Stromal cell of bone marrow (primary cell): Measurements from ENCODE around the gene VSTM1.
"Not testable (repeated sequence)": the region's sequence is repeated elsewhere in the genome, so short reads cannot be mapped to it uniquely, and the experiment has no call there.

Experiments
- DNase-seq: peaks from one replicate; pipeline ENCODE4 v3.0.0-alpha.2; 2012; ENCODE audit warnings: low read depth

VSTM1 gene

GRCh38 chr19:54073829-54074228 is 10.1 kb upstream of the VSTM1 start:
- DNase-seq, result no peak

- no peak for DNase-seq
Observed at GRCh38 chr19:54069470-54069869, 5.8 kb upstream of the VSTM1 start.

DNA sequence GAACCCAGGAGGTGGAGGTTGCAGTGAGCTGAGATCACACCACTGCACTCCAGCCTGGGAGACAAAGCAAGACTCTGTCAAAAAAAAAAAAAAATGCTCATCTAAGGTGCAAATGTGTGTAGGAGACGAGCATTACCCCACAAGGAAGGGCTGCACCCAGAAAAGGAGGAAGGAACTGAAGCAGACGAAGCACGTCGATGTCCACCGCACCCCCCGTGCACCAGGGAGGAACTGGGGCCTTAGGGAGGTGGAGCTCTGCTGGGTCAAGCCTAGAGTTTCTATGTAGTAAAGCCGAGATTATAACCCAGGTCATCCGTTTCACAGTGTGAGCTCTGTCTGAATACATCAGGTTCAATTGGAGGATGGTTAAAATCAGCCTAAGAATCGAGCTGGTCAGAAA is 1.1 kb downstream of the VSTM1 start:
- no peak for DNase-seq

DNA sequence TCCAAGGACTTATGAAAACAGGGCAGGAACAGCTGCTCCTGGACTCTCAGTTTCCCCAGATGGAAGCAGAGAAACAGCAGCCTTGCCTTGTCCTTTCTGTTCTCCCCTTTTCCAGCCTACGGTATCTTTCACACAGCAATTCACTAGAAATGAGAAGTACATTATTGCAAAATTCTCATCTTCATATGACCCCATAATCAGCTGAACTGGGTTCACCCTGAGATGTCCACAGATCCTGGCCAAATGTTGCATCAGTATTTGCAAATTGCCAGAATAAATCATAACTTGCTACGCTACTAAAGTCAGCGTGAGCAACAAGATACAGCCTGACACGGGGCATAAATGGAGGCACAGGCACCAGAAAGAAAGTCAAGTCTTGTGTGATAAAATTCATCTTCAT is 16.1 kb downstream of the VSTM1 start:
- DNase-seq, result no peak

- DNase-seq, result no peak
Observed at GRCh38 chr19:54045771-54046170, 17.9 kb downstream of the VSTM1 start.

DNA sequence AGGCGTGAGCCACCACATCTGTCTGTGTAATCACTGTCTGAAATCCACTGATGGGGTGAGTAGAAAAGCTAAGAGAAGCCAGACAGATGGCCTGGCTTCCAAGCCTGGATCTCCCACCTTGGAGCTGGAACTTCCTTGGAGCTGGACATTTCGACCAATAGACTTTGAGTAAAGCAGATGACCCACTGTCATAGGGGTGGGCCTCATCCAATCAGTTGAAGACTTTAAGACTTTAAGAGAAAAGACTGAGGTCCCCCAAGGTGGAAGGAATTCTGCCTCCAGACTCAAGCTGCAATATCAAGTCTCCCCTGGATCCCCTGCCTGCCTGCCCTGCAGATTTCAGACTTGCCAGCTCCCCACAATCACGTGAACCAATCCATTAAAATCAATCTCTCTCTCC is 20.7 kb downstream of the VSTM1 start:
- no peak for DNase-seq

- DNase-seq, result no peak
Observed at GRCh38 chr19:54041969-54042606, 21.6 kb downstream of the VSTM1 start.

DNA sequence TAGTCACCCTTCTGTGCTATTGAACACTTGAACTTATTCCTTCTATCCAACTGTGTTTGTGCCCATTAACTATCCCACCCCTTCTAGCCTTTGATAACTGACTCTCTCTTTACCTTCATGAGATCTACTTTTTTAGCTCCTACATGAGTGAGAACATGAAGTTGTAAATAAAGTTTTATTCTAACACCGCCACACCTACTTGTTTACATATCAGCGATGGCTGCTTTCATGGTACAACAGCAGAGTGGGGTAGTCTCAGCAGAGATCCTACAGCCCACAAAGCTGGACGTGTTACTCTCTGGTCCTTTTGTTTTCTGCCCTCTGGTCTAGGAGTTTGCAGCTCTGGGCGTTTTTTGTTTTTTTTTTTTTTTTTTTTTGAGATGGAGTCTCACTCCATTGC is 23.7 kb downstream of the VSTM1 start:
- DNase-seq, result no peak

- not testable (repeated sequence) for DNase-seq
Observed at GRCh38 chr19:54036542-54036941, 27.2 kb downstream of the VSTM1 start.

- DNase-seq, result peak; percentile 90
Observed at GRCh38 chr19:54035215-54036178, 28.2 kb downstream of the VSTM1 start.

DNA sequence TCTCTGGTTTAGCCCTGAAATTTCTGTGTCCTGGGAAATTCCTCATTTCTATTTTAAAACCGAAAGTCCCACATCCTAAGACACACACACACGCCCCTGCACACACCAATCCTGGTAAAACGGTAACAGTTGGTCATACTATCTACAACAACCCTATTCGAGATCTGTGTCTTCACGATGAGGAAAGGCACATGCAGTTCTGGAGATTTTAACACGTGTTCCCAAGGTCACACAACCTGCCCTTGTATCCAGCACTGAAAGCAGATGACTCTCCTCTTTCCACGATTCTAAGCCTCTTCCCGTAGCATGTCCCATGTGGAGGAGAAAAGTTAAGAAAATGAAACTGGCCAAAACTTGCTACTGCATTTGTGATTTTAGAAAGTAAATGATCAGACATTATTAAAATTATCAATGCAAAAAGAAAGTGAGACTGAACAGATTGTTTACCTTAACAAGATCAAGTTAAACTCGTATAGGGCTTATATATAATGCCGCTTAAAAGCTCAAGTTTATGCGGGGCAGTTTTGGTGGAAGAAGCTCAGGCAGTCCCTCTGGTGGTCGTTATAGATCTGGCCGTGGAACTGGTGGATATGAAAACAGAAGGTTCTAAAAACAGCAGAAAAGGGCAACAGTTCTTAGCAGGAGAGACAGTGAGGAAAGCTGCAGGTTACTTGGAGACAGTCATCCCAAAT is 32.7 kb downstream of the VSTM1 start:
- DNase-seq, result peak; percentile 17

DNA sequence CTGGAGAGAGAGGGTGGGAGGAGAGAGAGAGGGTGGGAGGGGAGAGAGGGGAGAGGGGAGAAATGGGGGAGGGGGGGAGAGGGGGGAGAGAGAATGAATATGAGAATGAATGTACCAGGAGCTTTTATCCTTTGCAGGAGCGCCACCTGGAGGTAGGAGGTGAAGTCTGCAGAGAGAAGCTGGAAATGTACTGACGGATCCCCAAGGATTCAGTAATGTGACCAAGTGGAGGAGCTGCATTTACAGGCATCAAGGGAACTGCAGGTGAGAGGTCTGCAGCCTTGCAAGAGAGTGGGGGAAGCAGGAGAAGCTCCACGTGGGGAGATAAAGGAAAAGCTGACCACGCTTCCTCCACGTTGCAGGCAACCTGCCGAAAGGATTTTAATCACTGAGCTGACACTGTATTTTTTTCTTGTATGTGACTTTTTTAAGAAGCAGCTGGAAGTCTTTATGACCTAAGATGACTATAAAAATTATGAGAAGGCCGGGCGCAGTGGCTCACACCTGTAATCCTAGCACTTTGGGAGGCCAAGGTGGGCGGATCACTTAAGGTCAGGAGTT is 33.7 kb downstream of the VSTM1 start:
- peak; percentile 41 for DNase-seq

GRCh38 chr19:54029301-54029700 is 34.4 kb downstream of the VSTM1 start:
- DNase-seq, result no peak

DNA sequence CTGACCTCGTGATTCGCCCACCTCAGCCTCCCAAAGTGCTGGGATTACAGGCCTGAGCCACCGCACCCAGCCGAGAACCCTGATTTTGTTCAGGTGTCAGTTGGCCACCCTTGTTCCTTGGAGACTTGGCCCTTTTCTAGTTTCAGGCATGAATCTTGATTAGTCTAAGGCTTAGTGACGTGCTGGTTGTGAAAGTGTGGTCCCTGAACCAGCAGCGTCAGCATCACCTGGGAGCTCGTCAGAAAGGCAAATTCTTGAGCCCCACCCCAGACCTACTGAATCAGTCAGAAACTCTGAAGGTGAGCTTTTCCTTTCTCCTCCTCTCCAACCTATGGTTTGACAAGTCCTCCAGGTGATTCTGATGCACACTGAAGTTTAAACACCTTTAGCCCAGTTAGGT is 37.0 kb downstream of the VSTM1 start:
- no peak for DNase-seq

DNA sequence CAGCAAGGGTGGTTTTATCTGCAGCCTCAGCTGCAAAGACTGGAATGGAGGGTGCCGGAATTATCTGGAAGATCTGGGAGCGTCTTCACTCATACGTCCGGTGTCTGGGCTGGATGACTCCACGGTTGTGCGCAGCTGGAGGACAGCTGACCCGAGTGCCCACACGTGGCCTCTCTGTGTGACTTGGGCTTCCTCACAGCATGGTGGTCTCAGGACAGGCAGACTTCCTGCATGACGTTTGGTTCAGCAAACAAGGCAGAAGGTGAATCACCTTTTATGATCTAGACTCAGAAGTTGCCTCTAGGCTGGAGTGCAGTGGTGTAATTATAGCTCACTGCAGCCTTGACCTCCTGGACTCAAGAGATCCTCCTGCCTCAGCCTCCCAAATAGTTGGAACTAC is 39.0 kb downstream of the VSTM1 start:
- DNase-seq, result no peak

DNA sequence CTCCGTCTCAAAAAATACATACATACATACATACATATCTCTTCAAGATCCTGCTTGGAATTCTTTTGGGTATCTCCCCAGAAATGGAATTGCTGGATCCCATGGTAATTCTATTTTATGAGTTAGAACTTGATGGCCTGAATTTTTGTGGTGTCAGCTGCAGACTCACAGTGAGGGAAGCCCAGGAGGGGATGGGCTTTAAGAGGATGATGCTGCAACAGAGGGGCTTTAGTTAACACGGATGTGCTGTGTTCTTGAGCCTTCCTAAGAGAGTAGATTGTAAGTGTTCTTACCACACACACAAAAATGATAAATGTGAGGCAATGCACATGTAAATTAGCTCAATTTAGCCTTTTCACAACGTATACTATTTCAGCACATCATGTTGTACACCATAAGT is 40.5 kb downstream of the VSTM1 start:
- no peak for DNase-seq

GRCh38 chr19:54021932-54022331 is 41.8 kb downstream of the VSTM1 start:
- no peak for DNase-seq

DNA sequence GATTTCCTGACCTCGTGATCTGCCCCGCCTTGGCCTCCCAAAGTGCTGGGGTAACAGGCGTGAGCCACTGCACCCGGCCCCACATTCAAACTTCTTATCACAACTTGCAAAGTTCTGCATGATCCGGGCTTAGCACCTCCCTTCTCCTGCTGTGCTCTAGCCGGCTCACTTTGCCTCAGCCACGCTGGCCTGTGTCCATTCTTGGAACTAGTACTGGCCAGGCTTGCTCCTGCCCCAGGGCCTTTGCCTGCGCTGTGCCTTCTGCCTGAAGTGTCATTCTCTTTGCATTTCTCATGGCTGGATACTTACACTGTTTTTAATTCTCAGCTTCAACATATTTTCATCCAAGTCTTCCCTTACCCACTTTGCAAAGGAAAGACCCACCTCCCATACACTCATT is 42.3 kb downstream of the VSTM1 start:
- DNase-seq, result no peak

DNA sequence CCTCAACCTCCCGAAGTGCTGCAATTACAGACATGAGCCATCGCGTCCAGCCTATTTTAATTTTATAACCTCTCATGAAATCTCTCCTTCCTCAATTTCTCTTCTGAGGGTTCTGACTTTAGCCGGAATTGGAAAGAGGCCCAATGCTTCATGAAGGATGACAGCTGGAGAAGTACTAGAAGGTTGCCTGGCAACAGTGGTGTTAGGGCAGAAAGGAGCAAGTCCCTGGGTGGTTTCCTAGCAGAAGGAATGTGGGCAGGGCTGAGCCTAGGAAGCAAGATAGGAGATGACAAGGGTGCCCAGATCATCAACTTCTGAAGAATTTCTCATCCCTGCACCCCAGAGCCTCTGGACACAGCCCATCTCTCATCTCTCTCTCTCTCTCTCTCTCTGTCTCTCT is 46.4 kb downstream of the VSTM1 start:
- DNase-seq, result no peak

- DNase-seq, result no peak
Observed at GRCh38 chr19:54014920-54015560, 48.7 kb downstream of the VSTM1 start.

- DNase-seq, result no peak
Observed at GRCh38 chr19:54013866-54014265, 49.8 kb downstream of the VSTM1 start.
